Esophagus muscularis mucosa (tissue), 4 donors: ENCODE measurements around the gene FHDC1. TPM values are rescaled to one million over a fixed set of nuclear protein-coding genes. Genes with fewer than 3 reads are reported as not detected.

Experiments
- DNase-seq: peaks from one replicate; pipeline ENCODE4 v3.0.0-alpha.2; 2017; ENCODE audit errors: extremely low spot score
- H3K27ac ChIP-seq, 4 donors: fragments of 200-600 bp; sonication (generic); replicated peaks in 1 of 4; 1 replicate in 3 of 4; 2 replicates in 1 of 4; pipeline ENCODE4 v1.5.1; 2016 to 2019; ENCODE audit warnings: mild to moderate bottlenecking in 1 of 4
- H3K27me3 ChIP-seq, 4 donors: fragments of 200-600 bp; sonication (generic); one replicate each; pipeline versions ENCODE4 v1.5.1 to v1.6.0; 2016 to 2019
- H3K36me3 ChIP-seq, 4 donors: fragments of 200-600 bp; sonication (generic); one replicate each; pipeline ENCODE4 v1.5.1; 2016 to 2019
- H3K4me1 ChIP-seq, 4 donors: fragments of 200-600 bp; sonication (generic); one replicate each; pipeline ENCODE4 v1.5.1; 2016 to 2019
- H3K4me3 ChIP-seq, 4 donors: fragments of 200-600 bp; sonication (generic); 1 replicate in 2 of 4; 2 replicates in 2 of 4; pipeline ENCODE4 v1.5.1; 2016 to 2019; ENCODE audit warnings: mild to moderate bottlenecking in 4 of 4, moderate library complexity in 1 of 4
- H3K9me3 ChIP-seq, 4 donors: fragments of 200-600 bp; sonication (generic); 1 replicate in 3 of 4; 2 replicates in 1 of 4; pipeline ENCODE4 v1.5.1; 2016 to 2019
- CTCF ChIP-seq, 3 experiments: fragments of 200-600 bp in 2 of 3; fragments of 450-650 bp in 1 of 3; sonication (generic) in 2 of 3; IDR thresholded peaks; one replicate each; pipeline ENCODE4 v1.5.1; 2017 to 2019; ENCODE audit warnings: antibody characterized with exemption in 3 of 3, mild to moderate bottlenecking in 2 of 3, moderate library complexity in 1 of 3
- EP300 ChIP-seq: sonication (generic); formaldehyde crosslinking; IDR thresholded peaks from one replicate; pipeline ENCODE4 v1.6.1; 2017; ENCODE audit warnings: antibody characterized with exemption
- POLR2A ChIP-seq: fragments of 450-650 bp; IDR thresholded peaks from one replicate; pipeline ENCODE4 v1.6.1; 2017; ENCODE audit warnings: antibody characterized with exemption, moderate library complexity, mild to moderate bottlenecking, low read depth
- POLR2AphosphoS5 ChIP-seq, 2 donors: sonication (generic); formaldehyde crosslinking; IDR thresholded peaks; one replicate each; pipeline ENCODE4 v1.6.1; 2017; ENCODE audit warnings: antibody characterized with exemption in 2 of 2
- WGBS: methylation state at CpG from one replicate; pipeline ENCODE4 v1.1.5; 2018; 5-methylcytosine and 5-hydroxymethylcytosine counted together
- intact Hi-C: fragments of 100-400 bp; cut with DNase I; formaldehyde crosslinking; loops from one replicate; pipeline ENCODE4 v1.15.1; 2023
- total RNA-seq, 4 donors: library from RNA; depleted of rRNA; stranded (reverse); fragments of >200 nt; gene quantifications; one replicate each; pipeline versions ENCODE4 v1.1.0 to v1.2.1, GENCODE V29; 2016

FHDC1 gene
- total RNA-seq, 4 donors from 2014 or later = 0.83 to 2.1 (median 1.6) TPM

- Histone ChIP-seq H3K36me3 (no peaks in the 10 kb centered on the region), H3K9me3 (no peaks in the 10 kb centered on the region), H3K4me1 (no peaks in the 10 kb centered on the region), H3K4me3 (no peak overlapping the region), H3K27ac (no peak overlapping the region), H3K27me3 (no peaks in the 10 kb centered on the region)
- TF ChIP-seq EP300 (no peak), POLR2AphosphoS5 (IDR thresholded peaks at IDR 0.05) (no peak), CTCF (IDR thresholded peaks at IDR 0.05) (no peak), POLR2A (no peak)
- intact Hi-C loops = no loop called here
- 94% methylated on average over 4 of the region's 4 CpGs for WGBS
- no peak for DNase-seq
Observed at GRCh38 chr4:152928286-152928685, 7.8 kb upstream of the FHDC1 start.

GRCh38 chr4:152929888-152930287 is 6.2 kb upstream of the FHDC1 start:
- H3K4me3 ChIP-seq = no peak overlapping the region
- intact Hi-C loops = no loop called here
- DNase-seq = no peak
- H3K4me1 ChIP-seq = no peaks in the 10 kb centered on the region
- TF ChIP-seq CTCF (IDR thresholded peaks at IDR 0.05) (no peak), POLR2AphosphoS5 (IDR thresholded peaks at IDR 0.05) (no peak), EP300 (no peak), POLR2A (no peak)
- H3K36me3 ChIP-seq = no peaks in the 10 kb centered on the region
- no peaks in the 10 kb centered on the region for H3K9me3 ChIP-seq
- H3K27me3 ChIP-seq = no peaks in the 10 kb centered on the region
- 36% methylated on average over 1 of the region's 1 CpG for WGBS
- H3K27ac ChIP-seq = no peak overlapping the region

- DNase-seq = no peak
- Histone ChIP-seq H3K27me3 (peaks cover 0 to 49% (median 12%) of the 10 kb centered on the region in 4 donors), H3K27ac (no peak overlapping the region), H3K36me3 (no peaks in the 10 kb centered on the region), H3K4me3 (no peak overlapping the region), H3K4me1 (peaks cover 20 to 37% (median 35%) of the 10 kb centered on the region in 4 donors), H3K9me3 (no peaks in the 10 kb centered on the region)
- 66% methylated on average over 16 of the region's 16 CpGs for WGBS
- intact Hi-C loops = no loop called here
- no peak for TF ChIP-seq EP300
Observed at GRCh38 chr4:152935143-152935542, 980 bp upstream of the FHDC1 start.

GRCh38 chr4:152936446-152937335 is 568 bp downstream of the FHDC1 start:
- DNase-seq = no peak
- H3K27ac ChIP-seq = peak overlapping the region in 3 of 4 donors; percentile 20 to 62 (median 42)

More at GRCh38 chr4:152936446-152937335, 568 bp downstream of the FHDC1 start:
- peaks cover 20 to 37% (median 35%) of the 10 kb centered on the region in 4 donors for H3K4me1 ChIP-seq
- H3K9me3 ChIP-seq = no peaks in the 10 kb centered on the region
- intact Hi-C loops = no loop called here
- peaks cover 0 to 52% (median 12%) of the 10 kb centered on the region in 4 donors for H3K27me3 ChIP-seq
- TF ChIP-seq CTCF (IDR thresholded peaks at IDR 0.05) (no peak), POLR2AphosphoS5 (IDR thresholded peaks at IDR 0.05) (no peak), EP300 (no peak), POLR2A (no peak)
- WGBS = 0% methylated on average over 5 of the region's 93 CpGs
- peak overlapping the region; percentile 64 to 75 (median 68) for H3K4me3 ChIP-seq
- H3K36me3 ChIP-seq = no peaks in the 10 kb centered on the region
